Prostate gland (tissue), 2 donors: ENCODE results near the gene GRAMD4. TPM values are rescaled to one million over a fixed set of nuclear protein-coding genes. Genes with fewer than 3 reads are reported as not detected.

Experiments
- DNase-seq: peaks from one replicate; pipeline ENCODE4 v3.0.0-alpha.2; 2019; ENCODE audit warnings: low spot score
- H3K27ac ChIP-seq, 2 donors: fragments of 200-600 bp; sonication (generic); 2 replicates each; pipeline ENCODE4 v1.5.1; 2017 to 2019
- H3K27me3 ChIP-seq: fragments of 200-600 bp; sonication (generic); replicated peaks from 2 replicates; pipeline ENCODE4 v1.5.1; 2019; ENCODE audit not compliant: insufficient read depth
- H3K36me3 ChIP-seq, 2 donors: fragments of 200-600 bp; sonication (generic); 1 replicate in 1 of 2; 2 replicates in 1 of 2; pipeline versions ENCODE4 v1.5.1 to v1.8.1; 2017 to 2019
- H3K4me1 ChIP-seq: fragments of 200-600 bp; sonication (generic); replicated peaks from 2 replicates; pipeline ENCODE4 v1.5.1; 2019
- H3K4me3 ChIP-seq, 2 donors: fragments of 200-600 bp; sonication (generic); 2 replicates each; pipeline ENCODE4 v1.5.1; 2017 to 2019
- H3K9me3 ChIP-seq: fragments of 200-600 bp; sonication (generic); 2 replicates; pipeline ENCODE4 v1.5.1; 2017
- POLR2A ChIP-seq: fragments of 450-650 bp; IDR thresholded peaks from one replicate; pipeline ENCODE4 v1.6.1; 2016; ENCODE audit warnings: antibody characterized with exemption, mild to moderate bottlenecking
- POLR2AphosphoS5 ChIP-seq: sonication (generic); formaldehyde crosslinking; IDR thresholded peaks from one replicate; pipeline ENCODE4 v1.6.1; 2017; ENCODE audit warnings: antibody characterized with exemption
- WGBS: methylation state at CpG from one replicate; pipeline ENCODE4 v1.1.5; 2018; 5-methylcytosine and 5-hydroxymethylcytosine counted together
- intact Hi-C: fragments of 100-400 bp; cut with DNase I; formaldehyde crosslinking; loops from one replicate; pipeline ENCODE4 v1.14.2; 2022
- total RNA-seq, 2 donors: library from RNA; depleted of rRNA; stranded (reverse); fragments of >200 nt; gene quantifications; one replicate each; pipeline ENCODE4 v1.1.0, GENCODE V29; 2016
- TF ChIP-seq, protein P1 (sequence below), 4 experiments: fragments of 200-600 bp in 2 of 4; fragments of 450-650 bp in 2 of 4; sonication (generic) in 2 of 4; IDR thresholded peaks; 1 replicate in 3 of 4; 2 replicates in 1 of 4; pipeline ENCODE4 v1.5.1; 2016 to 2019; ENCODE audit warnings: antibody characterized with exemption in 4 of 4, mild to moderate bottlenecking in 2 of 4, moderate library complexity in 2 of 4

GRAMD4 gene
- total RNA-seq, 2 donors from 2014 or later = 12.1 to 20.2 TPM

DNA sequence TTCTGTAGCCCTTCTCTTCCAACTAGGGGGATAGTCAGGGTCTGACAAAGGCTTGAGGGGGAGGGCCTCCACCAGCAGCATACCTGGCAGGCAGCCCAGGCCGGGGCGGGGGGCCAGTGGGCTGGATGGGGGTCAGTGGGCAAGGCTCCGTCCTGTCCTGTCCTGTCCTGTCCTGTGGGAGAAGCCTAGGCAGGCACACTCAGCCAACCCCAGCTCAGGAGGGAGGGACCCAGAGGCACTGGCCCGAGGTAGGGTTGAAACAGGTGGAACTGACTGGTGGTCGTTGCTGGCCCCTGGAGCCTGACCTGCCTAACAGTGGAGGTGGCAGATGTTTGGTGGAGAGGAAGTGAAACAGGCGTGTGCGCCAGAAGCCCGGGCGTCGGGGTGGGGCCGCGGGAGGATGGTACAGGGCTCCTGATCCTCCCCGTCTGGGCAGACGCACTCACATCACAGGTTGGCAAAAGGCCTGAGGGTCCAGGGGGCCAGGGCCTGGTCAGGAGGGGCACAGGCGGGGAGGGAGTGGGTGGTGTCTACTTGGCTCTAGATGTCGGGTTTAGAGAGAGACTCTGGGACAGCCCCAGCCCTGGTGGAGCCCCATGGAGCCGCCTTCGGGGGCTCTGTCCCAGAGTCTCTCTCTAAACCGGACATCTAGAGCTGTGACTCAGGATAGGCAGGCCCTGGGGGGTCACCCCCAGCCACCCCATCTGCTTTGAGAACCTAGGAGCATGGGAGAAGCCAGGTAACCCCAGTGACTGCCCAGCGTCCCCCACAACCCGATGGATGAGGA, 32.5 kb upstream of the GRAMD4 start:
- Histone ChIP-seq H3K27ac (no peak overlapping the region), H3K4me1 (no peaks in the 10 kb centered on the region), H3K36me3 (no peaks in the 10 kb centered on the region), H3K27me3 (no peaks in the 10 kb centered on the region), H3K9me3 (no peaks in the 10 kb centered on the region), H3K4me3 (no peak overlapping the region)
- intact Hi-C loops = no loop called here
- DNase-seq = no peak
- 44% methylated on average over 16 of the region's 21 CpGs for WGBS
- TF ChIP-seq POLR2AphosphoS5 = no peak
- no peak for TF ChIP-seq POLR2A
- TF ChIP-seq, protein P1, sequence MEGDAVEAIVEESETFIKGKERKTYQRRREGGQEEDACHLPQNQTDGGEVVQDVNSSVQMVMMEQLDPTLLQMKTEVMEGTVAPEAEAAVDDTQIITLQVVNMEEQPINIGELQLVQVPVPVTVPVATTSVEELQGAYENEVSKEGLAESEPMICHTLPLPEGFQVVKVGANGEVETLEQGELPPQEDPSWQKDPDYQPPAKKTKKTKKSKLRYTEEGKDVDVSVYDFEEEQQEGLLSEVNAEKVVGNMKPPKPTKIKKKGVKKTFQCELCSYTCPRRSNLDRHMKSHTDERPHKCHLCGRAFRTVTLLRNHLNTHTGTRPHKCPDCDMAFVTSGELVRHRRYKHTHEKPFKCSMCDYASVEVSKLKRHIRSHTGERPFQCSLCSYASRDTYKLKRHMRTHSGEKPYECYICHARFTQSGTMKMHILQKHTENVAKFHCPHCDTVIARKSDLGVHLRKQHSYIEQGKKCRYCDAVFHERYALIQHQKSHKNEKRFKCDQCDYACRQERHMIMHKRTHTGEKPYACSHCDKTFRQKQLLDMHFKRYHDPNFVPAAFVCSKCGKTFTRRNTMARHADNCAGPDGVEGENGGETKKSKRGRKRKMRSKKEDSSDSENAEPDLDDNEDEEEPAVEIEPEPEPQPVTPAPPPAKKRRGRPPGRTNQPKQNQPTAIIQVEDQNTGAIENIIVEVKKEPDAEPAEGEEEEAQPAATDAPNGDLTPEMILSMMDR (IDR thresholded peaks at IDR 0.05) = no peak

DNA sequence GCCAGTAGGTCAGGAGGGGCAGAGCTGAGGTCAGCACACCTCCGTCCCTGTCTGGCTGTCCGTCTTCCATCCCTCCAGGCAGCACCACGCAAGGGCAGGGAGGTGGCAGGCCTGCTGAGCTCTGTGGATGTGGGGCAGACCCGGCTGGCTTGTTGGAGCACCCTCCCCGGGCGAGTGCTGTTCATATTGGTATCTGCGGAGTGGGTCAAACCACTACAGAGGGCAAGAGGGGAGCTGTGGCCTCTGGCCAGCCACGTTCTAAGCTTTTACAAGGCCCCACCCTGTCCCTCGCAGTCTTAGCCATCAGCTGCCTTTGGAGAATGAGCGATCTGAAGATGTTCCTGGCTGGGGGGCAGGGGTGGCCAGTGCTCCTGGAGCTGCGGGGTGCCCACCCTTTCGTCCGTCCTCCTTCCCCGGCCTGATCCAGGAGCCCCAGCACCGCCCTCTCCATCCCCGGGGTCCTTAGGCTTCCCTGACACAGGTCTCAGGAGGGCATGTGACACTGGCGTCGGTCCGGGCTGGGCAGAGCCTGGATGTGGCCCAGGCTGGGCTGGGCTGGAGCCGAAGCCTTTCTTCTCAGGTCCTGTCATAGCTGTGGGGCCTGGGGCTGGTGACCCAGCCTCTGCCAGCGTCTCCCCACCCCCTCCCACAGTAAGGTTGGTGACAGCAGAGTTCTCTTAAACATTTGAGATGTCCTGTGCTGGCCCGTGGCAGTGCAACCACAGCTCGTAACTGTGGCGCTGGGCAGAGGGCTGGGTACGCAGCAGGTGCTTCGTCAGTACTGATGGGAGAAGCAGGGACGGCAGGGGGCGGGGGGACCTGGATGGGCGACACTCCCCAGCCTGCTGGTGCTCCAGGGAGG, 31.7 kb upstream of the GRAMD4 start:
- no peak for DNase-seq
- Histone ChIP-seq H3K4me3 (no peak overlapping the region), H3K27me3 (no peaks in the 10 kb centered on the region), H3K27ac (no peak overlapping the region), H3K4me1 (no peaks in the 10 kb centered on the region), H3K9me3 (no peaks in the 10 kb centered on the region), H3K36me3 (no peaks in the 10 kb centered on the region)
- WGBS = 82% methylated on average over 29 of the region's 29 CpGs
- intact Hi-C loops = no loop called here
- TF ChIP-seq, protein P1 (IDR thresholded peaks at IDR 0.05) = no peak
- TF ChIP-seq POLR2AphosphoS5 = no peak
- TF ChIP-seq POLR2A = no peak

- Histone ChIP-seq H3K27me3 (no peaks in the 10 kb centered on the region), H3K4me1 (no peaks in the 10 kb centered on the region), H3K36me3 (no peaks in the 10 kb centered on the region), H3K27ac (no peak overlapping the region), H3K9me3 (no peaks in the 10 kb centered on the region), H3K4me3 (no peak overlapping the region)
- TF ChIP-seq POLR2AphosphoS5 (no peak), POLR2A (no peak)
- TF ChIP-seq, protein P1 (IDR thresholded peaks at IDR 0.05) = no peak
- DNase-seq = no peak
- intact Hi-C loops = no loop called here
- 90% methylated on average over 9 of the region's 9 CpGs for WGBS
These were observed 30.9 kb upstream of the GRAMD4 start for GRCh38 chr22:46589141-46589748.

DNA sequence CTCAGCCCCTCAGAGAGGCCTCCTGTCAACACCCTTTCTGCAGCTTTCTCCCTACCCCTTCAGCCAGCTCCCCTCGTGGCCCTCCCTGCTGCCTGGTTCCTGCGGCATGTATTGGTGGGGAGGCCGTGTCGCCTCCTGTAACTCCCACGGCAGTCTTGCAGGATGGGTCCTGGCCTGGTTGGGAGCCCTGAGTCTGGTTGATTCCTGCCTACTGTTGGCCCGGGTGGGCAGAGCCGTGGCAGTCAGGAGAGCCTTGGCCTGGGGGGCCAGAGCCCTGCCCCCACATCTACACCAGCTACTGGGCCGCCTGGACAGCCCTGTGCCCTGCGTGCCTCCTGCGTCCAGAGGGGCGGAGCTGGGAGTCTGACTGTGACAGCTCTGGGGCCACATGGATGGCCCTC, 30.3 kb upstream of the GRAMD4 start:
- TF ChIP-seq, protein P1 (IDR thresholded peaks at IDR 0.05) = no peak
- TF ChIP-seq POLR2AphosphoS5 (no peak), POLR2A (no peak)
- H3K27me3 ChIP-seq = no peaks in the 10 kb centered on the region
- DNase-seq = no peak
- WGBS = 87% methylated on average over 11 of the region's 11 CpGs
- H3K4me3 ChIP-seq = no peak overlapping the region
- H3K27ac ChIP-seq = no peak overlapping the region
- intact Hi-C loops = no loop called here
- no peaks in the 10 kb centered on the region for H3K9me3 ChIP-seq
- no peaks in the 10 kb centered on the region for H3K36me3 ChIP-seq
- no peaks in the 10 kb centered on the region for H3K4me1 ChIP-seq
